Brain pericyte (primary cell): Measurements from ENCODE around the gene NPS.

Experiments
- DNase-seq: peaks from one replicate; pipeline ENCODE4 v3.0.0-alpha.2; 2012; ENCODE audit warnings: low read depth, low spot score

Gene NPS, protein sequence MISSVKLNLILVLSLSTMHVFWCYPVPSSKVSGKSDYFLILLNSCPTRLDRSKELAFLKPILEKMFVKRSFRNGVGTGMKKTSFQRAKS

DNA sequence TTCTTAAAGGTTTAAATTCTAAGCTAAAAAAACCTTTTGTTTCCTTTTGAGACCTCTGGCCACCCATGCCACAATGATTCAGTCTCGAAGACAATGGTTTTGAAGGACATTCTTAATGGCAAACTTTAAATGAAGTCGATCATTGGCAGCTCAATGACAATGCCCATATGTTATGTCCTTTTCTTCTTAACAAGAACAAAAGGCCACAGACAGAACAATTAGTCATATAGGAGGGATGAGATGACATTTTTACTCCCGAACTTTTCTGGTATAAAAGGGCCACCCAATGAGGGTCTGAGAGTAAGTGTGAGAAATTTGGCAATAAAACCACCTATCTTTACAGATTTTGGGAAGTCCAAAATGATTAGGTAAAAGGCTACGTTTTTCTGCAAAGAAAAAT lies at the start of gene NPS:
NPS (plus strand) TSS at position 301 of the 400 bp plus-strand sequence; CDS start at position 361, 60 bp downstream.
- no peak for DNase-seq

DNA sequence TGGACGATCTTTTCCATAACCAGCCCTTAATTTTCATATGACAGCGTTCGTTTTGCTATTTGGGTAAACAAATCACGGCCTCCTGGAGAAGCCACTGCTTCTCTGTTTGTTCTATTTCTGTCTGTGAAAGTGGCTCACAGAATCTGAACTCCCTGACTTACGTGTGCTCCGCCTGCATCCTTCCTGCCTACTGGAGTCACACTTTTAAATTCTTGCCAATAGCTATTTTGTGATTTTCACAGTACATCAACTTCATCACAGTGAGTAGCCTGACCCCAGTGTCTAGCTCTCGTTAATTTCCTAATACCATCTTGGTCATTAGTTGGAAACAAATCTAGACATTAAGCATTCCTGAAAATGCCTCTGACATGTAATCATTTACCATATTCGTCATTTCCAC lies 49.0 kb upstream of the NPS start:
- DNase-seq = no peak

DNA sequence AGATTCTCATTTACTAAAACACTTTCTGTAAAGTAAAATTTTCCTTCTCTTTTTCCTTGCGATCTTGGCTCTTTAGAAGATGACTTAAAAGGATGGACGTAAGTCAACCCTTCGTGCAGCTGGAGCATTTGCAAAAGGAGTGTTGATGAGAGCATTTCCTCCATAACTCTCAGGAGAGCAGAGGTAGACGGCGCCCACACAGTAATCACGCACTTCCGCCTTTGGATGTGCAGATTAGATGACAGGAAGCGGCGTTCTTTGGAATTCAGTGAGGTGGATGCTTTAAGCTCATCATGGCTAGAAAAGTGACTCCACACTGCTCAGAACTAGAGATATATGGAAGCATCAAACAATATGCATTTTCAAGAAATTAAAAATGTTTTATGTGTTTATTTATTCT lies 43.0 kb upstream of the NPS start:
- no peak for DNase-seq

DNA sequence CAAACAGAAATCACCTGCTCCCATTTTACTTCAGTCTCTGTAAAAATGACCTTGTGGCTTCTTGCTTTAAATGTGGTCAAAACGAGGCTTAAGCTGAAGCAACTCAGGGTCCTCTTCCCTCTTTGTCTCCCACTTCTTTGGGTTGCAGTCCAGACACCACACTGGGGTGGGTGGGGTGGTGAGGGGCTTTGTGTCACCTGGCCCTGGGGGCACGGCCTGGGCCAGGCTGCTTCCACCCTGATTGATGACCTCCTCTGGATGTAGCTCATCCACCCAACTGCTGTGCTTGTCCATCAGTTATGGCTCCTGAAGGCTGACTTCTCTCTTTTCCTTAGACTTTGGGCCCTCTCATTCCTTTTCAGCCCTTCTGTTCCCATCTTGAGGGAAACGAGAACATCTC lies 26.8 kb upstream of the NPS start:
- no peak for DNase-seq

DNA sequence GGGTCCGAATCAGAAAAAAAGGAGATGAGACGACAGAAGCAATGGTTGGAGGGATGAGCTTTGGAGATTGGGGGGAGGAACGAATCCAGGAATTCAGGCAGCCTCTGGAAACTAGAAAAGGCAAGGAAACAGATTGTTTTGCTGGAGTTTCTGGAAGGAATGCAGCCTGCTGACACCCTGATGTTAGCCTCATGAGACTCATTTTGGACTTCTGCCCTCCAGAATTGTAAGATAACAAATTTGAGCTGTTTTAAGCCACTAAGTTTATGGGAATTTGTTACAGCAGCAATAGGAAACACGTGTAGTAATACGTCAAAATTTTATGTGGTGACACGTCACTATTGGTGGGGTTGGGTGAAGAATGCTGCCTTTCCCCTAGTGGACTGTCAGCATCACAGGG lies 25.6 kb upstream of the NPS start:
- no peak for DNase-seq

DNA sequence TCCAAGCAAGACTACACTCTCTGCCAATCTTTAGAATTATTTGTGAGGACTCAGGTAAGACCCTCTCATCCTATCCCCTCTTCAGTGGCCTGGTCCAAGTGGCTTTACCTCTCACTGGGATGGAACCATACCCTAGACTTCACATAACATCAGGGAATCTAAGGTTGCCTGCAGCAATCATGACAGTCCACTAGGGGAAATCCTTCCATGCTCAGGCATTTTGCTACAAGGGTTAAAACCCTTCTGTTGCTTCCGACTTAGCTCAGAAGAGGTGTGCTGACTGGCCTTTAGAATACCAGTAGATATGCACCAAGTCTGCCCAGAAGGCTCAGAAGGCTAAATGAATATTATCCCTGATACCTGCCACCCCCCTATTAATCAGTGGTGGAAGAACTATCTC lies 24.9 kb upstream of the NPS start:
- DNase-seq = no peak

DNA sequence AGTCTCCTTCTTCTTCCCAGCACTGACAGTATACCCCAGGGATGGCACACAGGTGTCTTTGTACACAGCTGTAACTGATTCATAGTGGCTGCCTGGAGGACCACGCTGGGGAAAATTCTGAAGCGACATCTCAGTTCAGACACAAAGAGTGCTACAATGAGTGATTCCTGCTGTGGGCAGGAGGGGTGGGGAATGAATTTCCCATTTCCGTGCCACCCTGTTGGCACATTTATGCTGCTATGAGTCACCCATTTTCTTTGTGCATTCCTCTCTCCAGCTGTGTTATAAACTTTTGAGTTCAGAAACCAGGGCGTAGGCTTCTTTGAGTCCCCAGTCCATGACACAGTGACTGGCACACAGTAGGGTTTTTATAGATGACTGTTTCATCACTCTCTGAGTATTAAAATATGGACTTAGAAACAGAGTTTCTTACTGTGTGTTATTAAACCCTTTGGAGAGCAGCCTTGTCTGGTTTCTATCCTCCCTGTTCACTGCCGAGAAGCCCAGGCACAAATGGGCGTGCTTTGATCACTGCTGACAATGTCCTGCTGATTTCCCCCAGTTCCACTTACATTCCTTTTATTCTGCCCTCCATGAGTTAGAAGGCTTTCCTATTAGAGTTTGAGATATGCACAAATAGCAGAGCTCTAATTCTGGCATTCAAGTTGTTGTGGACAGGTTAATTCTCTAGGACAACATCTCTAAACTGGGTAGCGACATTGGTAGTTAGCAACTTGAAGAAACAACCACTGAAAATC lies 24.0 kb upstream of the NPS start:
- no peak for DNase-seq

DNA sequence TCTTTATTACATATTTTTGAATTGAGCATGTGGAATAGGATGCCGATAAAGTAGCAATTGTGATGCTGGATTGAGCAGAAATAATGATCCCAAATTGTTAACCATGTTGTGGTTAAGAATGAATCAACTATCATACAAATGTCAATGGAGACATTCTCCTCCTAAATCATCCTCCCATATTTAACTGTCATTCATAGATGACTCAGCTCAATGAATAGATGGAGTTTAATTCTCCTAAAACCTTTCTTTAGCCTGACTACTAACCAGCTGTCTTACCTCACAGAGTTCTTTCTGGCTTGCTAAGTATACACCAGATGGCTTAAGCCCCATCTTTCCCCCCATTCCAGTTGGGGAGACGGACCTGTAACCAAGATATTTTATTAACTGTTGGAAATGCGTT lies 23.4 kb upstream of the NPS start:
- DNase-seq = no peak

DNA sequence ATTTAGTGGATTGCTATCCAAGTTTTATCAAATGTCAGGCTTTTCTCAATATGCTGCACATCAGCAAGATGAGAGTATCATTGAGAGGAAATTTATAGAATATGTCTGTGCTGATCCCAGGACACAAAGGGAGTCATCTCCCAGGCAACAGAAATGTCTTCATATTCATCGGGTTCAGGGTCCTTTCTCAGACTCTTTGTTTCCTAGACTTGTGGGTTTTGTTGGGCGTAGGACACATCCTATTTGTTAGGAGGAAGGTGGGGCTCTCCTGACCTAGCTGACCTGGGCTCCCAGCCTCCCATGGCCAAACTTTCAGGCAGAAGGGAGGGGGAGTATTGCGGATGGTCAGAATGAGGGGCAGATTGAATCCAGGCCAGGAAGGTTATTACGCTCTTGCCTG lies 22.9 kb upstream of the NPS start:
- DNase-seq = no peak

DNA sequence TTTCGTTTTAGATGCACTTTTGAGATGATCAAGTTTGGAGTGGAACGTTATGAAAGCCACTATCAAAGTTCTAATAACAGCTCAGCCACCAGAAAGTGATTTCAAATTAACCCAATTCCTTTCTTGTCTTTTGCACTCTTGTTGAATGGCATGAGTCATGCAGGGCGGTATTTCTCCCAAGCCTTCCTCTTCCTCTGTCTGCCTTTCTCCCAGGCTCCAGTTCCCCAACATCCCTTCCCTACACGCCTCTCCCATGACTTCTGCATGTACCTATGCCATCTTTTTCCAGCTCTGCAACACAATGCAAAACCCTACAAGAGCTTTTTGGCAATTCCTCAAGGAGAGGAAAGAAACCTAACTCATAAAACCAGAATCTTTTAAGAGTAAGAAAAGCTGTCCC lies 21.8 kb upstream of the NPS start:
- DNase-seq = no peak

DNA sequence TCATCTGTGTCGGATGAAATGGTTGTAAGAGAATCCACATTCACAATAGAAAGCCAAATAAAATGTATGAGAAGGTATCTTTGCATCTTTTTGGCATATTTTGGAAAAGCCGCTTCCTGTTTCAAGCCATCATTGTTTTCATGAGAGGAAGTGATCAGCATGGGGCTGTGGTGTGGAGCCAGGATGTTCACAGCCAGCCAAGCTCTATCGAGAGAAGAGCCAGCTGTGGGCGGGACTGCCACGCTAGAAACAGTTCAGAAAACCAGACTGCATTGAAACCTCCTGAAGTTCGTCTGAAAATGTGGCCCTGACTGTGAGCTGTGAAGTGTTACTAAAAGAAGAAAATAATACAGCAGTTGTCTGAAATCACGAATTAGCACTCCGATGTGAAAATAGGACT lies 21.2 kb upstream of the NPS start:
- DNase-seq = no peak

DNA sequence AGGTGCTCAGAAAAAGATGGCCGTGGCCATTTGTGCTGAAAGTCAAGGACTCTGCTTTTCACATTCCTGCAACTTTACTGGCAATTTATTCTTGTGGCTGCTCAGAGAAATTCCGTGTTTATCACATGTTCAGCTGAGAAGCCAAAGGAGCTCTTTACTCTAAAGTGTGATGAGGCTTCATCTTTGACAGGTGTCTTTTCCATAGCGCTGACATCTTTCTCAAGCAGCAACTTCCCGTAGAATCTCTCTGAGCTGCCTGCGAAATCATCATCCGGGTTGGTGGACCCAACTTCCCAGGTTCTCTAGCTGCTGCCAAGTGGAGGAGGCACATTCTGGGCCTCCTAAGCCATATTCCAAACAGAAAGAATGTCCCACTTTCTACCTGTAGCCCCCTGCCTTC lies 16.9 kb upstream of the NPS start:
- DNase-seq = no peak

DNA sequence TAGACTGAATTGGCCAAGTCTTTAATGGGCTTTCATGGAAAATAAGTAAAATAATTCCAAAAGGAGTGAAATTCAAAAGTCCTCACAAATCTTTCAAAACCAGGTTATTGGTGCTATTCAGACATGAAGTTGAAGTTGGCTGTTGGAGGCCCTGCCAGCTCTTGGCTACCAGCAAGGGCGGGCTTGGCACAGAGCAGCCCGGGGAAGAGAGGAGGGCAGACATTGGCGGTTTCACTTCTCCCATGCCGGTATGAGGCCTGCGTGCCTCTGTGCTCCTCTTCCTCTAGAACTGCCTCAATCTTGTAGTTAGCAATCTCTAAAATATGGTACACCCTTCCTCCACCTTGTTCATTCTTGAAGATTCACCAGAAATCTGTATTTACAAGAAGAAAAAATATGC lies 16.4 kb upstream of the NPS start:
- no peak for DNase-seq

DNA sequence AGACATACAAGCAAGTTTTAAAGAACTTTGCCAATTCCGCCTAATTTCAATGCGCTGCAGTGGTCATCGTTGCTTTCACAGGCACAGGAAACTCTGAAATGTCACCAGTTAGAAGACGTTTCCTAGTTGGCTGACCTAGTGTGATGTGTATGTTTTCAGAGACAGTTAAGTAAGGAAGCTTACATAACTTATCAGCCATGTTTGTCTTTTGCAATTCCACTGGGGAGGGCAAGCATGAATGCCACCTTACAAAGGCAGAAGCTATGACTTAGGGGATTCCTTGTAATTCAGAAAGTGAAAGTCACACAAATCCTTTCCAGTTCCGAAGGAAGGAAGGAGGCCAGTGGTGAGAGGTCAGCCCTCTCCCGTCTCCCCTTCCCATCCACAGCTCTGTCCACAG lies 15.0 kb upstream of the NPS start:
- DNase-seq = no peak

DNA sequence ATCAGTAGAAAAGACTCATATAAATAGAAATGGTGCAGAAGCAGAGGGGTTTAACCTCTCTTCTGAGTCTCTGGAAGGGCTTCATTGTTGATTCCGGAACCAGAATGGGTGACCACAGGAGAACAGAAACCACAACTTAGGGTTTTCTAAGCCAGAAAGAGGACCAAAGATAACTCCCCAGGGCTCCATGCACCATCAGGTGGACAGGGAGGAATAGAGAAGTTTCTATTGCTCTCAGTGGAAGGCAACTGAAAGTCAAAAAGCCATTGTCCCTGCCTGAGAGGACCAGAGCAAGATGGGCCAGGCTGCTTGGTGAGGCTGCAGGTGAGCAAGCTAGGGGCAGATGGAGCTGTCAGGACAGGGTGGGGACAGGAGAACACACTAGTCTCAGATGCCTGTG lies 14.6 kb upstream of the NPS start:
- no peak for DNase-seq

DNA sequence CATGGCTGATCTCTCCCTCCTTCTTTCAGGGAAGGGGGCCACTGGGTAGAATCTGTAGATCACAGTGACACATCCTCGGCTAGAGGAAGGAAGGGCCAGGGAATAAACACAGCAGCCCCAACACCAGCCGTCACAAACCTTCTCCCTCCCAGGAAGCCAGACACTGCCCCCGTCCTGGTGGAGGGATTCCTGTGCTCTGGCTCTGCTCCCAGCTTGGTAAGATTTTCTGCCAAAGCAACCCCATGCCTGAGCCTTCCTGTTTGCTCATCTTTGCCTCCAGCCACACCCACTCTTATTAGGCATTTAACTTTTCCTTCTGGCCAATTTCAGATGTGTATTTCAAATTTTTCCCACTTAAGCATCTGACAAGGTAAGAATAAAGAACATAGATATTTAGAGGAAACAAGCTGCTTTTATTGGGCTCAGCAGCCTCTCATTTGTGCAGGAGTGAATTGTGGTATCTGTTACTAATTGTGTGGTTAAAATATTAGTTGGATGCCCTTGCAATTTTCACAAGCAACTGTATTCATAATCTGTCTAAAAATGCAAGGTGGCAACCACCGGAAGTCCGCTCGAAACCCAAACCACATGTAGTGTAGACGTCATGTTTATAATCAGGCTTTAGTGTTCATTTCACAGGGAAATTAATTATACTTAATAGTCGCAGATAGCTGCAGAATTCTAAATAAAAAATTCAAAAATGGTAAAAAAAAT lies 13.2 kb upstream of the NPS start:
- DNase-seq = no peak

DNA sequence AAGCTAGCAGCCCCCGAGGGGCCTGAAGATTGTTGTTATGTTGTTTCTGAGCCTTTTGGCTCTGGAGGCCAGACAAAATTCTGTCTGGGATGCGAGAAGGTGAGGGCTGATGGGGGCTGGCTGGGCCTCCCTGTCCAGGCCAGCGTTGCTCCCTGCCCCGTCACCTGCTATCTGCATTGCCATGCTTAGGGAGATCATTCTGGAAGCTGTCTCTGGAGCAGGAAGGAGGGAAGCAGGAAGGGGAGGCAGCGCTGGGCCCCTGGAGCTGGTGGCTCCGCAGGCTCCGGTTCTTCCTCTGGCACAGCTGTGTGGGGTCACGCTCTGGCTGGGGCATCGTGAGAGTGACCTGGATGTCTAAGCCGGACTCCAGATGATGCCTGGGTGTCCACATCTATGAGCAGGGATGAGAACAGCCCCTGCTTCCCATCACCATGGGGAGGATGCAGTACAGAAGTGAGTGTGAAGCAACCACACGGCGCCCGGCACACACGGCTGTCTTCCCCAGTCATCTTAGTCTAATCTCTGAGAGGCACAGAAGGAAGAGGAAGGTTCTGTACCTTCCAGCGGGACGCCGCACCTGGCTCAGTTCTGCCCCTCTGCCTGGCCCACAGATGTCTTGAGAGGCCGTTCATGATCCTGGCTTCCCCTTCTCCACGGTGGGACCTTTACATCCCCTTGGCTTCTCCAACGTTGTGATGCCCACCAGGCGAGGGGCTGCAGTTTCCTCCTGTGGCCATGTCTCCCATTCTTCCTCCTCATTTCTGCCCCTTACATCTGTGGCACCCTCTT lies 11.9 kb upstream of the NPS start:
- DNase-seq = no peak

DNA sequence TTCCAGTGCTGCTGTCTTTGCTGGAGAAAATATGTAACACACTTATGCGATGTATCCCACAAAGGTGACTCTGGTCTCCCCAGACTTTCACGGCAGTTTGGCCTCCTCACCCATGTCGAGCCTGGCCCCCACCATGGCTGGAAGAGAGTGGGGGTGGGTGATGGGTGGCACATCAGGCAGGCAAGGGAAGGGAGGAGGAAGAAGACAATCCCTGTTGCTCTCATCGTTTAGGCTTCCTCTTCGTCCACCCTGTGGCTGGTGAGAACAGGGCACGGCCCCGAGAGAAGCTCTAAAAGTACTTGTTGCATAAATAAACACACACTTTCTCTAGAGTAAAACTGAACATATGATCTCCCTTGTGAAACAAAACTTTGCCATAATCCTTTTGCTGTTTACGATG lies 11.2 kb upstream of the NPS start:
- DNase-seq = no peak

DNA sequence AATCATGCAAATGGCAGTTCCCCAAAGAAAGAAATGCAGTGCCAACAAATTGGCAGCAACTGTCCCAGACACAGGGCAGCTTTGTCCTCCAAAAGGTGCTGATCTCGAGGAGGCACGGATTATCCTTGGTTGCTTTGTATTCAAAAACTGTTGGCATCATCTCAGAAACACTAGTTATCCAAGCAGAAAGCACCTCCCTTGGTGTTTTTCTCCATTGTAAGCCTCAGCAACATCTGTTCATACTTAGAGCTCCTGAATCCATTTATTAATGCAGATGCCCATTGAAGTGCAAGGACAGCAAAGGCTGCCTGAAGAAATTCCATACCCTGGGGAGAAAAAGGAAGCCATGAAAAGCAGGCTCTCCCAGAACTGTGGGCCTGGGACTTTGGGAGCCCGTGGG lies 1.1 kb upstream of the NPS start:
- no peak for DNase-seq

DNA sequence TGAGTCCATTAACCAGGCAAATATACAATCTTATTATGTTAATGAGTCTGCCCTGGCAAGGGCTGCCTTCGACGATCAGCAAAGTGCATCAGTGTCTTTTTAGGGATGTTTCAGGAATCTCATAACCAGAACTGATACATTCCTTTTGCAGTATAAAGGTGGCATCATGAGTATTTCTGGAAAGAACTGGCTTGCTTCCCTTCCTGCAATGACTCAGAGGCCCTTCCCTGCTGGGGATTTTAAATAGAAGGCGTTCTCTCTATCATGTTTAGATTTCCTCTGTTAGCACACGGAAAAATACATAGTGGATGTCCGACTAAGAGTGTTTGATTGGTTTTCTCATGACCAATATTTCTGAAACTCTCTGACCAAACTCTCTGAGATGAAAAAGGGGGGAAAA lies 1.8 kb downstream of the NPS start:
- no peak for DNase-seq

DNA sequence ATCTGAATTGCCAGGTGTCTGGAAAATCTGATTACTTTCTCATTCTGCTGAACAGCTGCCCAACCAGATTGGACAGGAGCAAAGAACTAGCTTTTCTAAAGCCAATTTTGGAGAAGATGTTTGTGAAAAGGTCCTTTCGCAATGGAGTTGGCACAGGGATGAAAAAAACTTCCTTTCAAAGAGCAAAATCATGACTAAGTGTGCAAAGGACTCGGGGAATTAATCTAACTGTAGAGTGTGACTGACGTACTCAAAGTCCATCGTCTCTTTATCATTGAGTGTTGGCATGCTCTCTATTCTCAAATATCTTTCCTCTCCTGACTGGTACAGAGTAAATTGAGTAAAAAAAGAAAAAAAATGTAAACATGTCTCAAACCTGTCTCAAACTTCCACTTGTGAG lies 3.3 kb downstream of the NPS start:
- no peak for DNase-seq

DNA sequence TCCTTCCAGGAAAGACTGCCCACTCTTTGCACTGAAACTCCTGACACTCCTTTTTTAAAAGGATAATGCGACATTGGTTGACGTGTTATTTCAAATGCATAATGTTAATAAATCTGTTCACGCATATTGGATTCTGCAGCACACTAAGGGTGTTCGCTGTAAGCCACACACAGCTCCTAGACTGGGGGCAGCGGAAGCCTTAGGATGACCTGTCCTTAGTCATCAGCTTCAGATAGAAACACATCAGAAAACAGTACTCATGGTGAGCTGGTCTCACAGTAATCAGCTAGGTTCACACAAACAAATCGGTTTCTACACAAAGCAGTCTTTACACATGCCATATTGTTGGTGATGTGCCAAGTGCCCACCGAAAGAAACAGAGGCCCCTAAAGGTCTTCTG lies 4.3 kb downstream of the NPS start:
- DNase-seq = no peak

DNA sequence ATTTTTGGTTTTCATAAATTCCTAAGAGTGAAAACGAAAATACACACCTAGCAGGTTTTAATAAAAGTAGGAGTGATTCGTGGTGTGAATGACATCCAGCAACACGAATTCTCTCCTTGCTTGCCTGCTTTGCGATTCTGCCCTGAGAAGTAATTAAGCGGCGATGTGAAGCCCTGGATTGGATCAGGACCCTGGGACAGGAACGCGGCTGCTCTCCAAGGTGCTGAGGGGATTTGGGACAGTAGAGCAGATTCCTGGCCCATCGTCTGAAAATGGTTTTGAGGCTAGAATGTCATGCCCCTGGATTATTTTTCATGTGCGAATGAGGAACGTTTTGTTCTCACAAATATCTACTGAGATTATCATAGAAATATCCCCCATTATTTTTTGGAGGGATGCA lies 7.8 kb downstream of the NPS start:
- DNase-seq = no peak
